Activated gamma-delta T cell (primary cell): ENCODE results near the gene DAPP1.

ENCODE experiments used
- DNase-seq: peaks from one replicate; lab custom pipeline; 2025; lab: John Stamatoyannopoulos, UW

The DAPP1 gene

GRCh38 chr4:99917575-99917974 is 100.9 kb downstream of the DAPP1 start:
- DNase-seq, result no peak

GRCh38 chr4:99918656-99919055 is 102.0 kb downstream of the DAPP1 start:
- no peak for DNase-seq
